ENCODE results near the gene MARCKS.

DNA sequence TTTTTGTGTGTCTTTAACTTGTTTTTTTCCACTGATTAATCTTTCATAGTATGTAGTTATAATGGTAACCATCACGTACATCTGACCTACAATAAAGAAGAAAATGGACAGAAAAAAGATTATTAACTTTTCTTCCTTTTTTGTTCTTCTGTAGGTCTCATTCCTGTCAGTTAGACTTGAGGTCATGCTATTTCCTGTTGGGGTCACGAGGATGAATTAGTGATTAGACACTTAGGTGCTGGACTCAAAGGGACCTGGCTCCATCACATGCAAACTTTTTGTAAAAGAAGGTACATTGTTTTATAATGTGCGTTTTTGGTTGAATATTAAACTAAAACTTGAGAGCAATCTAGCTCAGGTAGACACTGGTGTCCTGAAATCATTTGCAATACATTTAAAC, 14.8 kb downstream of the MARCKS start:
- TF ChIP-seq, protein P1, sequence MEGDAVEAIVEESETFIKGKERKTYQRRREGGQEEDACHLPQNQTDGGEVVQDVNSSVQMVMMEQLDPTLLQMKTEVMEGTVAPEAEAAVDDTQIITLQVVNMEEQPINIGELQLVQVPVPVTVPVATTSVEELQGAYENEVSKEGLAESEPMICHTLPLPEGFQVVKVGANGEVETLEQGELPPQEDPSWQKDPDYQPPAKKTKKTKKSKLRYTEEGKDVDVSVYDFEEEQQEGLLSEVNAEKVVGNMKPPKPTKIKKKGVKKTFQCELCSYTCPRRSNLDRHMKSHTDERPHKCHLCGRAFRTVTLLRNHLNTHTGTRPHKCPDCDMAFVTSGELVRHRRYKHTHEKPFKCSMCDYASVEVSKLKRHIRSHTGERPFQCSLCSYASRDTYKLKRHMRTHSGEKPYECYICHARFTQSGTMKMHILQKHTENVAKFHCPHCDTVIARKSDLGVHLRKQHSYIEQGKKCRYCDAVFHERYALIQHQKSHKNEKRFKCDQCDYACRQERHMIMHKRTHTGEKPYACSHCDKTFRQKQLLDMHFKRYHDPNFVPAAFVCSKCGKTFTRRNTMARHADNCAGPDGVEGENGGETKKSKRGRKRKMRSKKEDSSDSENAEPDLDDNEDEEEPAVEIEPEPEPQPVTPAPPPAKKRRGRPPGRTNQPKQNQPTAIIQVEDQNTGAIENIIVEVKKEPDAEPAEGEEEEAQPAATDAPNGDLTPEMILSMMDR (IDR thresholded peaks at IDR 0.05; ENCODE audit: low read depth, low read length, poor library complexity, severe bottlenecking), result no peak
- no peak for TF ChIP-seq EZH2phosphoT487 (IDR thresholded peaks at IDR 0.05; ENCODE audit: borderline replicate concordance, low read length)

All from DOHH2 (cell line).